ENCODE results near the gene TROAP.

DNA sequence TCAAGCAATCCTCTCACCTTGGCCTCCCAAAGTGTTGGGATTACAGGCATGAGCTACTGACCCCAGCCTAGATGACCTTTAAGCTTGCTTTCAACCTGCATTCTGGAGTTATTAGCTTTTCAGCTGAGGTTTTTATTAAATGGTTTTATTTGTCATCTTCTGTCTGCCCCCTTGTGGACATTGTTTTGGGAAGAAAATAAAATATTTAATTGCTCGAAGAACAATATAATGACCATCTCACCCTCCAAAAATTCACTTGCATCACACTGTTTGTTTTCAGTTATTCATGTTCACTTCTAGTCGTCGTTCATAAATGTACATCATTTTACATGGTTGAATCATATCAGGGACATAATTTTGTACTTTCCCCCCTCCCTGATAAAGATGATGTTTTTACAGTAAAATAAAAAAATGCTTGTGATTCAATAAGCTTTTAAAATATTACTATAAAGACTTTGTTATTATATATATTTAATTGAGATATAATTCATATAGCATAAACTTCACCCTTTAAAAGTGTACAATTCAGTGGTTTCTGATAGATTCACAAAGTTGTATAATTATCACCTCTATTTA lies 34.1 kb downstream of the TROAP start:
- TF ChIP-seq, protein P1, sequence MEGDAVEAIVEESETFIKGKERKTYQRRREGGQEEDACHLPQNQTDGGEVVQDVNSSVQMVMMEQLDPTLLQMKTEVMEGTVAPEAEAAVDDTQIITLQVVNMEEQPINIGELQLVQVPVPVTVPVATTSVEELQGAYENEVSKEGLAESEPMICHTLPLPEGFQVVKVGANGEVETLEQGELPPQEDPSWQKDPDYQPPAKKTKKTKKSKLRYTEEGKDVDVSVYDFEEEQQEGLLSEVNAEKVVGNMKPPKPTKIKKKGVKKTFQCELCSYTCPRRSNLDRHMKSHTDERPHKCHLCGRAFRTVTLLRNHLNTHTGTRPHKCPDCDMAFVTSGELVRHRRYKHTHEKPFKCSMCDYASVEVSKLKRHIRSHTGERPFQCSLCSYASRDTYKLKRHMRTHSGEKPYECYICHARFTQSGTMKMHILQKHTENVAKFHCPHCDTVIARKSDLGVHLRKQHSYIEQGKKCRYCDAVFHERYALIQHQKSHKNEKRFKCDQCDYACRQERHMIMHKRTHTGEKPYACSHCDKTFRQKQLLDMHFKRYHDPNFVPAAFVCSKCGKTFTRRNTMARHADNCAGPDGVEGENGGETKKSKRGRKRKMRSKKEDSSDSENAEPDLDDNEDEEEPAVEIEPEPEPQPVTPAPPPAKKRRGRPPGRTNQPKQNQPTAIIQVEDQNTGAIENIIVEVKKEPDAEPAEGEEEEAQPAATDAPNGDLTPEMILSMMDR (IDR thresholded peaks at IDR 0.05) = no peak
- no peak for TF ChIP-seq POLR2A (IDR thresholded peaks at IDR 0.05)

All from lower leg skin (tissue), 3 donors.